B cell (primary cell): ENCODE measurements around the gene PTPRF.

Source experiments
- CTCF ChIP-seq: fragments of 200-600 bp; IDR thresholded peaks from one replicate; pipeline ENCODE4 v1.8.0; 2022; ENCODE audit warnings: antibody characterized with exemption, mild to moderate bottlenecking
- EZH2 ChIP-seq: IDR thresholded peaks from 2 replicates; pipeline ENCODE4 v1.6.1; 2012; ENCODE audit warnings: borderline replicate concordance, low read depth, mild to moderate bottlenecking, moderate library complexity, low read length; ENCODE audit not compliant: insufficient read depth, poor library complexity, severe bottlenecking

- TF ChIP-seq CTCF, result no peak
- TF ChIP-seq EZH2, result no peak
Observed at GRCh38 chr1:43590388-43590925, 59.8 kb downstream of the PTPRF start.
